ENCODE data around the gene CNTNAP2.
A peak's percentile ranks its signal among the peaks of the same experiment; 100 is the strongest.

Gene CNTNAP2

GRCh38 chr7:146690987-146691386 is 574.4 kb downstream of the CNTNAP2 start:
- no peak overlapping the region for H3K27ac ChIP-seq
- TF ChIP-seq CTCF (conservative IDR thresholded peaks at IDR 0.05), result no peak

GRCh38 chr7:146698995-146699610 is 582.5 kb downstream of the CNTNAP2 start:
- TF ChIP-seq CTCF (conservative IDR thresholded peaks at IDR 0.05), result no peak
- H3K27ac ChIP-seq, result peak overlapping the region; percentile 71

GRCh38 chr7:146700015-146700560 is 583.5 kb downstream of the CNTNAP2 start:
- H3K27ac ChIP-seq, result peak overlapping the region; percentile 71
- TF ChIP-seq CTCF (conservative IDR thresholded peaks at IDR 0.05), result no peak

GRCh38 chr7:146701166-146701565 is 584.6 kb downstream of the CNTNAP2 start:
- peak overlapping the region; percentile 71 for H3K27ac ChIP-seq
- TF ChIP-seq CTCF (conservative IDR thresholded peaks at IDR 0.05), result no peak

- H3K27ac ChIP-seq, result no peak overlapping the region
- no peak for TF ChIP-seq CTCF (conservative IDR thresholded peaks at IDR 0.05)
Measured at GRCh38 chr7:146702898-146703297, 586.3 kb downstream of the CNTNAP2 start.

GRCh38 chr7:146709451-146710027 is 592.9 kb downstream of the CNTNAP2 start:
- H3K27ac ChIP-seq, result no peak overlapping the region
- TF ChIP-seq CTCF (conservative IDR thresholded peaks at IDR 0.05), result no peak

- no peak overlapping the region for H3K27ac ChIP-seq
- no peak for TF ChIP-seq CTCF (conservative IDR thresholded peaks at IDR 0.05)
Measured at GRCh38 chr7:146713205-146713604, 596.6 kb downstream of the CNTNAP2 start.

Measured in VCaP (cell line).